ENCODE results near the gene SUGCT. TPM values are rescaled to one million over a fixed set of nuclear protein-coding genes. Genes with fewer than 3 reads are reported as not detected.

SUGCT gene
- total and polyA plus RNA-seq, 2 of the 8 experiments (the other 6 are each of a cell fraction or from before 2014, with no cell fraction given), result 2.8 to 5.4 TPM

DNA sequence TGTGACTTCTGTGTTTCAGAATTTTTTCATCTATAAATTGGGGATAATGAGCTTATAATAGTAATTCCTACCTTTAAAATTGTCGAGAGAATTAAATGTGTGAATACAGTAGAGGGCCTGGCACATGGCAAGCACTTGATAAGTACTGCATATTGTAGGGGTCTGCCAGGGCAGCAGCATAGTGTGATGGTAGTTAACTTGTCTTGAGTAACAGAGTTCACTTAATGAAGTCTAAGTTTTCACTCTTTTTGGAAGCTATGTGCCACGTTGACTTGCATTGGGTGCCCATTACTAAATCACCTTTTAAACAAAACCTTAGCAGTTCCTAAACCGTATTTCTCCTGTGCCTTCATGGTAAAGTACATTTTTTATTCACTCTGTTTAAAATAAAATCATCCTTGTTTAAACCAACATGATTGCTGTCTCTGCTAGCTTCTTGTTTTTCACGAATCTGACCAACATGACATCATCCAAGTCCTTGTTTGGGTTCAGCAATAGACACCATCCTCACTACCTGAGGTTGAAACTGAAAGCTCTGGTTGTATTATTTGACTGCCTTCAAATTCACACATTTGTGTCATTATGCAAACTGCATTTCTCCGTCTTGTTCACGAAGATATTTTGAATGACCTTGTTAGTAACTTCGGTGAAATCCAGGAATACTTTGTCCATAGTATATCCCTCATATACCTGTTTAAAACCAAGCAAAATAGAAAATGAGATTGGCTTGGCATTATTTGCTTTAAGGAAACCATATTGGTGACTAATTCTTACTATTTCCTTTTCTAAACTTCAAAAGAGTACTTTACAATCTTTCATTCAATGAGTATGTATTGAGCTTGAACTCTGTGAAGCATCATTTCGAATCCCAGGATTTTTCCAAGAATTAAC, 340.2 kb downstream of the SUGCT start:
- no peak overlapping the region for H2BK120ac ChIP-seq (replicated peaks; ENCODE audit: low read depth, low read length)
- H3K27ac ChIP-seq (ENCODE audit: low read depth, low read length), result no peak overlapping the region
- no peak overlapping the region for H2AK5ac ChIP-seq (ENCODE audit: low read depth, low read length)
- H3K79me1 ChIP-seq (ENCODE audit: low read depth, low read length), result no peaks in the 10 kb centered on the region
- no peaks in the 10 kb centered on the region for H3K27me3 ChIP-seq (replicated peaks in 1 of 4; ENCODE audit: control insufficient read depth in 3 of 4, extremely low read depth in 1 of 4, insufficient read depth in 3 of 4, low read length in 3 of 4)
- H3K9me3 ChIP-seq (ENCODE audit: insufficient read depth in 2 of 2, low read depth in 1 of 2, low read length in 1 of 2), result no peaks in the 10 kb centered on the region
- no peak overlapping the region for H3K56ac ChIP-seq (replicated peaks; ENCODE audit: insufficient read length, low read depth, low read length)
- H3K23ac ChIP-seq (ENCODE audit: insufficient read length), result no peak overlapping the region
- no peak overlapping the region for H2AFZ ChIP-seq (ENCODE audit: low read length)
- no peak overlapping the region for H3K9ac ChIP-seq (replicated peaks in 1 of 4; ENCODE audit: extremely low read depth in 1 of 4, low read depth in 3 of 4, low read length in 3 of 4)
- no peaks in the 10 kb centered on the region for H3K23me2 ChIP-seq (ENCODE audit: low read depth, low read length)
- no peak overlapping the region for H4K8ac ChIP-seq (ENCODE audit: extremely low read depth, insufficient read depth, low read length)
- no peak overlapping the region for H3K14ac ChIP-seq (ENCODE audit: insufficient read length)
- no peaks in the 10 kb centered on the region for H4K20me1 ChIP-seq (replicated peaks in 1 of 2; ENCODE audit: control insufficient read depth in 1 of 2, insufficient read depth in 2 of 2, low read length in 2 of 2)
- no peak for FAIRE-seq
- H3K18ac ChIP-seq (ENCODE audit: extremely low read depth, low read length), result no peak overlapping the region
- H2BK15ac ChIP-seq (ENCODE audit: low read length), result no peak overlapping the region
- no peak overlapping the region for H3K4ac ChIP-seq (replicated peaks; ENCODE audit: insufficient read length, low read depth, low read length)
- no peak overlapping the region for H4K91ac ChIP-seq (replicated peaks; ENCODE audit: insufficient read length, low read length)
- no peak for DNase-seq (ENCODE audit: low read depth in 1 of 2, low spot score in 2 of 2)
- no peak overlapping the region for H3K4me3 ChIP-seq (ENCODE audit: extremely low read depth in 1 of 4, insufficient read depth in 2 of 4, low read depth in 3 of 4, low read length in 4 of 4)
- no peaks in the 10 kb centered on the region for H3K4me1 ChIP-seq (replicated peaks in 1 of 4; ENCODE audit: control insufficient read depth in 3 of 4, insufficient read depth in 4 of 4, low read length in 3 of 4)
- no peaks in the 10 kb centered on the region for H3K36me3 ChIP-seq (ENCODE audit: control insufficient read depth in 2 of 4, insufficient read depth in 4 of 4, low read length in 3 of 4)
- H3K79me2 ChIP-seq (ENCODE audit: control insufficient read depth in 1 of 2, insufficient read depth in 2 of 2, low read length in 2 of 2), result no peaks in the 10 kb centered on the region
- 90% methylated on average over 8 of the region's 8 CpGs; no CpG with 5 or more reads in 1 of the 2 experiments for WGBS, 2 experiments (ENCODE audit: extremely low coverage in 1 of 2, insufficient coverage in 1 of 2, insufficient read length in 1 of 2, insufficient replicate concordance in 2 of 2, low coverage in 1 of 2, low lambda C conversion rate in 2 of 2, missing lambda C conversion rate in 1 of 2)
- ChIA-PET CTCF (ENCODE audit: partially characterized antibody) (interaction anchor here (1.5 to 1.6 kb wide), 2 partner anchors 9 to 130 kb away, joined by 6 to 8 read pairs; no protein-coding TSS in a partner anchor), POLR2A (ENCODE audit: partially characterized antibody) (no interaction called here)
- H2BK20ac ChIP-seq (ENCODE audit: low read length), result no peak overlapping the region
- no peak for TF ChIP-seq JUN (IDR thresholded peaks at IDR 0.05; ENCODE audit: low read depth, low read length)
- no peak for TF ChIP-seq POLR2AphosphoS5 (IDR thresholded peaks at IDR 0.05; ENCODE audit: low read depth, low read length)
- H2BK5ac ChIP-seq (ENCODE audit: low read depth, low read length), result no peak overlapping the region
- no peak overlapping the region for H2BK12ac ChIP-seq (ENCODE audit: low read depth, low read length)
- H4K5ac ChIP-seq (ENCODE audit: insufficient read length, low read depth, low read length), result no peak overlapping the region
- no peak overlapping the region for H3K4me2 ChIP-seq (ENCODE audit: insufficient read depth in 1 of 2, low read depth in 2 of 2, low read length in 2 of 2)
